HL-60 (cell line): Measurements from ENCODE around the gene UNC13D.
A peak's percentile ranks its signal among the peaks of the same experiment; 100 is the strongest.

Experiments
- DNase-seq, 2 experiments: peaks; one replicate each; pipeline ENCODE4 v3.0.0-alpha.2; 2010 to 2020; ENCODE audit warnings: low read depth in 1 of 2, low spot score in 1 of 2
- H3K27ac ChIP-seq: fragments of 250-450 bp; sonication (Bioruptor Pico); replicated peaks from 2 replicates; pipeline ENCODE4 v1.5.1; 2020; ENCODE audit warnings: mild to moderate bottlenecking, moderate library complexity
- H3K27me3 ChIP-seq: fragments of 250-450 bp; sonication (Bioruptor Pico); 2 replicates; pipeline ENCODE4 v1.5.1; 2021; ENCODE audit warnings: mild to moderate bottlenecking, moderate library complexity; ENCODE audit not compliant: insufficient read depth, poor library complexity, severe bottlenecking
- H3K4me3 ChIP-seq: replicated peaks from 2 replicates; pipeline ENCODE4 v1.5.1; 2011; ENCODE audit warnings: mild to moderate bottlenecking, control low read depth, low read length; ENCODE audit not compliant: insufficient read depth
- GABPA ChIP-seq: IDR thresholded peaks from 2 replicates; pipeline ENCODE4 v1.6.1; 2012; ENCODE audit warnings: low read depth
- POLR2AphosphoS5 ChIP-seq: IDR thresholded peaks from 2 replicates; pipeline ENCODE4 v1.6.1; 2012; ENCODE audit warnings: low read depth
- SPI1 ChIP-seq: IDR thresholded peaks from 2 replicates; pipeline ENCODE4 v1.6.1; 2012; ENCODE audit warnings: low read depth, mild to moderate bottlenecking, borderline replicate concordance
- long read RNA-seq: library from polyadenylated mRNA; unstranded; transcript quantifications from one replicate; pipeline ENCODE4 v2.0.0, GENCODE V29; 2020
- TF ChIP-seq, protein P1 (sequence below): IDR thresholded peaks from one replicate; pipeline ENCODE4 v1.5.1; 2011; ENCODE audit warnings: low read length, control low read depth, inconsistent platforms; ENCODE audit not compliant: insufficient read depth
- TF ChIP-seq, protein P2 (sequence below): IDR thresholded peaks from 2 replicates; pipeline ENCODE4 v1.6.1; 2012; ENCODE audit warnings: low read depth; ENCODE audit not compliant: insufficient replicate concordance

The UNC13D gene
- long read RNA-seq, full-length matches to known transcripts = 140 of 296 reads
- long read RNA-seq, partial matches to known transcripts = 63 of 296 reads
- long read RNA-seq, other reads (novel, unspliced or antisense) = 93 of 296 reads

DNA sequence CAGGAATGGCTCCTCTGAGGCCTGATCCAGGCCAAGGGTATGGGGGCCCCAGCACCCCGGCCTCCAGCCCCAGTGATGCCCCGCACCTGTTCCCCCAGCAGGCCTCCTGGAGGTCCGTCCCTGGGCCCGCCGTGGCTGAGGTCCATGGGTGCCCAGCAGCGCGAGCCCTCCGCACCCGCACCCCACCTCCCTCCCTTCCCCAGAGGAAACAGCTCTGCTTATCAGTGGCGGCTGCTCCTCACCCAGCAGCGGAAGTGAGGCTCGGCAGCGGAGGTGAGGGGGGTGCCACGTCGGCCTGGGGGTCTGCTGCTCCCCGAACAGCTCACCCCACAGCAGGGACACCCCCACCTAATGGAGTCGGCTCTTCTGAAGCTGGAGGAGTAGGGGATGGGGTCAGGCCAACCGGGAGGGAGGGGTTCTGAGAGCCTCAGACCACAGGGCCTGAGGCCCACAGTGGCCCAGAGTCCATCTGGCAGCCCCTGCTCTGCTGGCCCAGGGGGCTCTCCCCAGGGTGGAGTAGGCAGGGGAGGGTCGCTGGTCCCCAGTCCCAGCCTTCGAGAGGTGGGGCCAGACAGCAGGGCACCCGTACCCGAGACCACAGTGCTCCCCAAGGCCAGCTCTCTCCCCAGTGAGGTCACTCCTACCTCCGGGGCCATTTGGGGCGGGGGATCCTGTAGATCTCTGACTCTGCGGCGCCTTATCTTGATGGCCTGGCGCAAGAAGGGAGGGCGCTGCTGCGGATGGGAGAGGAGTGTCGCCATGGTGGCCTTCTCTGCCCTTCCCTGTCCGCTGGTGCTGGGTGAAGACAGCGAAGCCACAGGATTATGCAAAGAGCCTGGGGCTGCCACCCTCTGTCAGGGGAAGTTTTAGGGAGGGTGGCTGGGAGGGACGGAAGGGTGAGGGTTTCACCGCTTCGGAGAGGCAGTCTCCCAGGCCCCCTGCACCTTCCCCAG is at the start of gene UNC13D:
TSS of gene UNC13D (minus strand) at position 828 of the 953 bp plus-strand sequence. CDS start at position 761, 67 bp downstream.
- H3K27me3 ChIP-seq = no peaks in the 10 kb centered on the region
- peak; percentile 84 to 93 for DNase-seq
- peak within 1 kb of the TSS; percentile 81 for H3K4me3 ChIP-seq
- peak within 1 kb of the TSS; percentile 94 for H3K27ac ChIP-seq
- peak; percentile 80 for TF ChIP-seq POLR2AphosphoS5
- TF ChIP-seq GABPA = no peak
- peak; percentile 75; the same call in 1 of the 2 replicates for TF ChIP-seq SPI1
- TF ChIP-seq, protein P1, sequence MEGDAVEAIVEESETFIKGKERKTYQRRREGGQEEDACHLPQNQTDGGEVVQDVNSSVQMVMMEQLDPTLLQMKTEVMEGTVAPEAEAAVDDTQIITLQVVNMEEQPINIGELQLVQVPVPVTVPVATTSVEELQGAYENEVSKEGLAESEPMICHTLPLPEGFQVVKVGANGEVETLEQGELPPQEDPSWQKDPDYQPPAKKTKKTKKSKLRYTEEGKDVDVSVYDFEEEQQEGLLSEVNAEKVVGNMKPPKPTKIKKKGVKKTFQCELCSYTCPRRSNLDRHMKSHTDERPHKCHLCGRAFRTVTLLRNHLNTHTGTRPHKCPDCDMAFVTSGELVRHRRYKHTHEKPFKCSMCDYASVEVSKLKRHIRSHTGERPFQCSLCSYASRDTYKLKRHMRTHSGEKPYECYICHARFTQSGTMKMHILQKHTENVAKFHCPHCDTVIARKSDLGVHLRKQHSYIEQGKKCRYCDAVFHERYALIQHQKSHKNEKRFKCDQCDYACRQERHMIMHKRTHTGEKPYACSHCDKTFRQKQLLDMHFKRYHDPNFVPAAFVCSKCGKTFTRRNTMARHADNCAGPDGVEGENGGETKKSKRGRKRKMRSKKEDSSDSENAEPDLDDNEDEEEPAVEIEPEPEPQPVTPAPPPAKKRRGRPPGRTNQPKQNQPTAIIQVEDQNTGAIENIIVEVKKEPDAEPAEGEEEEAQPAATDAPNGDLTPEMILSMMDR = no peak
- TF ChIP-seq, protein P2, sequence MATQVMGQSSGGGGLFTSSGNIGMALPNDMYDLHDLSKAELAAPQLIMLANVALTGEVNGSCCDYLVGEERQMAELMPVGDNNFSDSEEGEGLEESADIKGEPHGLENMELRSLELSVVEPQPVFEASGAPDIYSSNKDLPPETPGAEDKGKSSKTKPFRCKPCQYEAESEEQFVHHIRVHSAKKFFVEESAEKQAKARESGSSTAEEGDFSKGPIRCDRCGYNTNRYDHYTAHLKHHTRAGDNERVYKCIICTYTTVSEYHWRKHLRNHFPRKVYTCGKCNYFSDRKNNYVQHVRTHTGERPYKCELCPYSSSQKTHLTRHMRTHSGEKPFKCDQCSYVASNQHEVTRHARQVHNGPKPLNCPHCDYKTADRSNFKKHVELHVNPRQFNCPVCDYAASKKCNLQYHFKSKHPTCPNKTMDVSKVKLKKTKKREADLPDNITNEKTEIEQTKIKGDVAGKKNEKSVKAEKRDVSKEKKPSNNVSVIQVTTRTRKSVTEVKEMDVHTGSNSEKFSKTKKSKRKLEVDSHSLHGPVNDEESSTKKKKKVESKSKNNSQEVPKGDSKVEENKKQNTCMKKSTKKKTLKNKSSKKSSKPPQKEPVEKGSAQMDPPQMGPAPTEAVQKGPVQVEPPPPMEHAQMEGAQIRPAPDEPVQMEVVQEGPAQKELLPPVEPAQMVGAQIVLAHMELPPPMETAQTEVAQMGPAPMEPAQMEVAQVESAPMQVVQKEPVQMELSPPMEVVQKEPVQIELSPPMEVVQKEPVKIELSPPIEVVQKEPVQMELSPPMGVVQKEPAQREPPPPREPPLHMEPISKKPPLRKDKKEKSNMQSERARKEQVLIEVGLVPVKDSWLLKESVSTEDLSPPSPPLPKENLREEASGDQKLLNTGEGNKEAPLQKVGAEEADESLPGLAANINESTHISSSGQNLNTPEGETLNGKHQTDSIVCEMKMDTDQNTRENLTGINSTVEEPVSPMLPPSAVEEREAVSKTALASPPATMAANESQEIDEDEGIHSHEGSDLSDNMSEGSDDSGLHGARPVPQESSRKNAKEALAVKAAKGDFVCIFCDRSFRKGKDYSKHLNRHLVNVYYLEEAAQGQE = peak; percentile 54

DNA sequence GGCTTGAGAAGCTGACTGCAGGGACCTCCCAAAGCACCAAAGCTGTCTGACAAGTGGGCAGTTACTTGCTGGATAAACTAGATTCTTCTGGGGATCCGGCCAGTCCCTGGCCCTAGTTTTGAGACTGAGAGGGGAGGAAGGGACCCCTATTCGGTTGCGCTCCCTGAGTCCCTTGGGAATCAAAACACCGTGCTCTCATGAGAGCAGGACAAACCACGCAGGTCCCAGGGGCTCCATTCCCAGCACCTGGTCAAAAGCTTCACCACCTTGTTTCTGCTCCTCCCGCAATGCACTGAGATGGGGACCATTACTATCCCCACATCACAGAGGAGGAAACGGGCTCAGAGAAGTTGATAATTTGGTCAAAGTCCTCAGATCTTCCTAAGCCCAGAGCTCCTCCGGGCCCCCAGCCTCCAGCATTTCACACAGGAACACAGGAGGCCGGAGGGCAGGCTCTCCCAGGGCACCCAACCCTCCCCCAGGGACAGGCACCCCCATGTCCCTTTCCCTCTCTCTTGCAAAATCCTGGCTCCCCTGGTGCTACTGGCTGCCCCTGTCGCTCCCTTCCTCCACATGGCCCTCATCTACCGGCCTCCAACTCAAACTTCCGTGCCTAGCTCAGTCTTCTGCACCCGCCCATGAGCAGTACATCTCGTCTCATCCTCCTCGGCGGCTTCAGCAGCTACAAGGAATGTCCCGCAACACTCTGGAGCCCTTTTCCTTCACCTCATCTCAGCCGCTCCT is 49.3 kb upstream of the UNC13D start:
- no peak for DNase-seq
- H3K4me3 ChIP-seq = no peak overlapping the region
- TF ChIP-seq POLR2AphosphoS5 (no peak), SPI1 (no peak), GABPA (no peak)
- TF ChIP-seq, protein P2 = no peak
- TF ChIP-seq, protein P1 = no peak

DNA sequence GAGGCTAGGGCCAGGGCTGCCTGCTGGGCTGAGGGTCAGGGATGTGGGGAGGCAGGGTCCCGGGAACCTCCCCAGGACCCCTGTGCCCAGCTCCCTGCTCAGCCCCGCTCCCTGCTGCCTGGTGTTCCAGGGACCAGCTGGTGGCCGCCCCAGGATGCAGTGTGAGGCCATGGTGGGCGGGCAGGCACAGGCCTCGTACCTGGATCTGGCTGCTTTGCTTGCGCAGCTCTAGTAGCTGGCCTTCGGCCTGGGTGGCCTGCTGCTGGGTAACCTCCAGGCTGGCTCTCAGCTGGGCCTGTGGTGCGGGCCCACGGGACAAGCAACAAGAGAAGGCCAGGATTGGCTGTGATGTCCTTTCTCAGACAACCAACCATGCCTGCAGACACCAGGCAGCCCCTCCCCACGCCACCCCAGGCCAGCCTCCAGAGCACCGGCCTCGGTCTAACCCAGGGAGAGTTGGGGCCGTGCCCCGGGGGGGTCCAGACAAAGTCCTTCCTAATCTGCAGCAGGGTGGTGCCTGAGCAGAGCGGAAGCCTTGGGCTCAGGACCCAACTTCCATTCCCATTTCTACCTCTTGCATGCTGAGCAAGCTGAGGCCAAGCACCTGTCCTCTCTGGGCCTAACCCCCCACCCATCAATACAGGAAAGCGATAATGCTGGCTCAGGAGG is 48.5 kb upstream of the UNC13D start:
- TF ChIP-seq, protein P1 = no peak
- TF ChIP-seq POLR2AphosphoS5 = no peak
- TF ChIP-seq SPI1 = no peak
- TF ChIP-seq GABPA = no peak
- TF ChIP-seq, protein P2 = no peak
- Histone ChIP-seq H3K27me3 (no peaks in the 10 kb centered on the region), H3K4me3 (no peak overlapping the region), H3K27ac (no peak overlapping the region)
- DNase-seq = no peak

More for the DNA sequence above, 49.3 kb upstream of the UNC13D start:
- Histone ChIP-seq H3K27me3 (no peaks in the 10 kb centered on the region), H3K27ac (no peak overlapping the region)
